Activated CD8-positive, alpha-beta T cell treated with anti-CD3 and anti-CD28 coated beads, Interleukin-2, amount 10 ng/mL, durations not matched to agents 7 days and 5 days (primary cell): Measurements from ENCODE around the gene SDHA. TPM values are rescaled to one million over a fixed set of nuclear protein-coding genes. Genes with fewer than 3 reads are reported as not detected.
"Not testable (repeated sequence)": the region's sequence is repeated elsewhere in the genome, so short reads cannot be mapped to it uniquely, and the experiment has no call there.

ENCODE experiments used
- ATAC-seq: fragments of 150-1000 bp; cut with Tn5 transposase; one replicate; pipeline ENCODE4 v1.10.0; 2021; ENCODE audit warnings: moderate library complexity
- CTCF ChIA-PET: fragments of 350-600 bp; sonication (Branson Sonifier 250); formaldehyde crosslinking; loops from one replicate; lab custom pipeline; 2021; ENCODE audit warnings: antibody characterized with exemption; lab: Charles Lee
- POLR2A ChIA-PET: fragments of 350-600 bp; sonication (Branson Sonifier 250); formaldehyde crosslinking; loops from one replicate; lab custom pipeline; 2021; ENCODE audit warnings: antibody characterized with exemption; lab: Charles Lee
- DNase-seq: peaks from one replicate; pipeline ENCODE4 v3.0.0-alpha.2; 2020
- H3K27ac Mint-ChIP-seq: one replicate; pipeline ENCODE4 v1.8.0; 2021; ENCODE audit warnings: mild to moderate bottlenecking, mixed read lengths
- H3K27me3 Mint-ChIP-seq: one replicate; pipeline ENCODE4 v1.8.0; 2021; ENCODE audit warnings: low read depth, mixed read lengths
- H3K36me3 Mint-ChIP-seq: one replicate; pipeline ENCODE4 v1.8.0; 2021; ENCODE audit warnings: low read depth, mixed read lengths
- H3K4me1 Mint-ChIP-seq: one replicate; pipeline ENCODE4 v1.8.0; 2021; ENCODE audit warnings: low read depth, mixed read lengths
- H3K4me3 Mint-ChIP-seq: one replicate; pipeline ENCODE4 v1.8.0; 2021; ENCODE audit warnings: mild to moderate bottlenecking, mixed read lengths
- H3K9me3 Mint-ChIP-seq: one replicate; pipeline ENCODE4 v1.8.0; 2022; ENCODE audit warnings: mixed read lengths; ENCODE audit not compliant: insufficient read depth
- total RNA-seq, 2 experiments: library from RNA; stranded (reverse); gene quantifications; one replicate each; pipeline ENCODE4 v1.2.3, GENCODE V29; 2021

The SDHA gene
- total RNA-seq, 2 experiments from 2014 or later, result 145 to 152 TPM

- ATAC-seq, result no peak
- Mint-ChIP-seq H3K4me3 (no peak overlapping the region), H3K9me3 (no peaks in the 10 kb centered on the region), H3K27me3 (no peaks in the 10 kb centered on the region), H3K27ac (no peak overlapping the region), H3K36me3 (peaks cover 56% of the 10 kb centered on the region), H3K4me1 (no peaks in the 10 kb centered on the region)
- CTCF ChIA-PET, result interaction anchor here (0.6 kb wide), 1 partner anchor 15 kb away, joined by 3 read pairs; no protein-coding TSS in a partner anchor
- POLR2A ChIA-PET, result no interaction called here
- no peak for DNase-seq
These were observed 16.3 kb downstream of the SDHA start for GRCh38 chr5:234450-234849.

GRCh38 chr5:235527-235926 is 17.4 kb downstream of the SDHA start:
- H3K36me3 Mint-ChIP-seq, result peaks cover 61% of the 10 kb centered on the region
- DNase-seq, H3K27me3 Mint-ChIP-seq, CTCF ChIA-PET, H3K9me3 Mint-ChIP-seq, POLR2A ChIA-PET, H3K4me1 Mint-ChIP-seq, H3K27ac Mint-ChIP-seq, H3K4me3 Mint-ChIP-seq, ATAC-seq: not testable (repeated sequence)

GRCh38 chr5:237931-238330 is 19.8 kb downstream of the SDHA start:
- POLR2A ChIA-PET, result not testable (repeated sequence)

GRCh38 chr5:240550-240949 is 22.4 kb downstream of the SDHA start:
- H3K27ac Mint-ChIP-seq, H3K9me3 Mint-ChIP-seq, H3K4me3 Mint-ChIP-seq, POLR2A ChIA-PET, ATAC-seq, CTCF ChIA-PET, H3K27me3 Mint-ChIP-seq, DNase-seq: not testable (repeated sequence)
- peaks cover 76% of the 10 kb centered on the region for H3K36me3 Mint-ChIP-seq
- peaks cover 21% of the 10 kb centered on the region for H3K4me1 Mint-ChIP-seq

More at GRCh38 chr5:237931-238330, 19.8 kb downstream of the SDHA start:
- peaks cover 70% of the 10 kb centered on the region for H3K36me3 Mint-ChIP-seq
- CTCF ChIA-PET, H3K4me1 Mint-ChIP-seq, H3K27ac Mint-ChIP-seq, H3K9me3 Mint-ChIP-seq, ATAC-seq, H3K27me3 Mint-ChIP-seq, DNase-seq, H3K4me3 Mint-ChIP-seq: not testable (repeated sequence)

GRCh38 chr5:241045-241669 is 23.0 kb downstream of the SDHA start:
- H3K4me3 Mint-ChIP-seq, ATAC-seq, CTCF ChIA-PET, H3K9me3 Mint-ChIP-seq, H3K27ac Mint-ChIP-seq, DNase-seq, H3K27me3 Mint-ChIP-seq, POLR2A ChIA-PET: not testable (repeated sequence)
- peaks cover 21% of the 10 kb centered on the region for H3K4me1 Mint-ChIP-seq
- peaks cover 77% of the 10 kb centered on the region for H3K36me3 Mint-ChIP-seq

GRCh38 chr5:243683-244367 is 25.7 kb downstream of the SDHA start:
- POLR2A ChIA-PET, result interaction anchor here (1.1 kb wide), 1 partner anchor 25 kb away, joined by 3 read pairs; the partner anchor contains the start of gene SDHA
- H3K9me3 Mint-ChIP-seq, ATAC-seq, H3K4me3 Mint-ChIP-seq, CTCF ChIA-PET, H3K27me3 Mint-ChIP-seq: not testable (repeated sequence)
- H3K36me3 Mint-ChIP-seq, result peaks cover 84% of the 10 kb centered on the region
- DNase-seq, result peak; percentile 47
- peaks cover 21% of the 10 kb centered on the region for H3K4me1 Mint-ChIP-seq
- peak overlapping the region; percentile 76 for H3K27ac Mint-ChIP-seq

- POLR2A ChIA-PET, H3K9me3 Mint-ChIP-seq, DNase-seq, H3K27me3 Mint-ChIP-seq, H3K27ac Mint-ChIP-seq, ATAC-seq, H3K4me3 Mint-ChIP-seq: not testable (repeated sequence)
- H3K4me1 Mint-ChIP-seq, result peaks cover 21% of the 10 kb centered on the region
- H3K36me3 Mint-ChIP-seq, result peaks cover 89% of the 10 kb centered on the region
- CTCF ChIA-PET, result interaction anchor here (1.6 kb wide), 1 partner anchor 41 kb away, joined by 3 read pairs; no protein-coding TSS in a partner anchor
These were observed 27.6 kb downstream of the SDHA start for GRCh38 chr5:245717-246116.

- Mint-ChIP-seq H3K36me3 (peaks cover 71% of the 10 kb centered on the region), H3K27ac (peak overlapping the region; percentile 37)
- POLR2A ChIA-PET, DNase-seq, CTCF ChIA-PET, H3K27me3 Mint-ChIP-seq, H3K4me1 Mint-ChIP-seq, H3K4me3 Mint-ChIP-seq, ATAC-seq, H3K9me3 Mint-ChIP-seq: not testable (repeated sequence)
These were observed 32.3 kb downstream of the SDHA start for GRCh38 chr5:250396-250795.

GRCh38 chr5:251016-251415 is 32.9 kb downstream of the SDHA start:
- POLR2A ChIA-PET, H3K27ac Mint-ChIP-seq: not testable (repeated sequence)
- H3K36me3 Mint-ChIP-seq, result peaks cover 68% of the 10 kb centered on the region

GRCh38 chr5:251538-251937 is 33.4 kb downstream of the SDHA start:
- DNase-seq, POLR2A ChIA-PET, H3K9me3 Mint-ChIP-seq: not testable (repeated sequence)

More at GRCh38 chr5:251016-251415, 32.9 kb downstream of the SDHA start:
- H3K4me1 Mint-ChIP-seq, H3K9me3 Mint-ChIP-seq, H3K27me3 Mint-ChIP-seq, H3K4me3 Mint-ChIP-seq, CTCF ChIA-PET, DNase-seq, ATAC-seq: not testable (repeated sequence)

GRCh38 chr5:251975-252374 is 33.9 kb downstream of the SDHA start:
- ATAC-seq, CTCF ChIA-PET, H3K4me1 Mint-ChIP-seq, H3K9me3 Mint-ChIP-seq, H3K4me3 Mint-ChIP-seq, H3K27me3 Mint-ChIP-seq, DNase-seq, POLR2A ChIA-PET: not testable (repeated sequence)
- Mint-ChIP-seq H3K36me3 (peaks cover 68% of the 10 kb centered on the region), H3K27ac (peak overlapping the region; percentile 26)

More at GRCh38 chr5:251538-251937, 33.4 kb downstream of the SDHA start:
- peaks cover 69% of the 10 kb centered on the region for H3K36me3 Mint-ChIP-seq
- ATAC-seq, H3K27me3 Mint-ChIP-seq, CTCF ChIA-PET, H3K27ac Mint-ChIP-seq, H3K4me1 Mint-ChIP-seq, H3K4me3 Mint-ChIP-seq: not testable (repeated sequence)

- Mint-ChIP-seq H3K36me3 (peaks cover 68% of the 10 kb centered on the region), H3K4me1 (peaks cover 4% of the 10 kb centered on the region), H3K9me3 (no peaks in the 10 kb centered on the region), H3K27me3 (no peaks in the 10 kb centered on the region), H3K4me3 (no peak overlapping the region), H3K27ac (peak overlapping the region; percentile 26)
- ChIA-PET CTCF (no interaction called here), POLR2A (no interaction called here)
- no peak for DNase-seq
- ATAC-seq, result no peak
These were observed 34.4 kb downstream of the SDHA start for GRCh38 chr5:252546-252945.
